GM12878 (cell line): ENCODE measurements around the gene SPIRE2. TPM values are rescaled to one million over a fixed set of nuclear protein-coding genes. Genes with fewer than 3 reads are reported as not detected.

ENCODE experiments used
- ATAC-seq: fragments of 200-7000 bp; cut with Tn5 transposase; 3 replicates; pipeline ENCODE4 v1.9.1; 2020; ENCODE audit warnings: mild to moderate bottlenecking, moderate library complexity
- BruUV-seq: library from RNA; stranded (reverse); fragments of 400-500 nt; replicated peaks from 2 replicates; lab custom pipeline; 2021; lab: Mats Ljungman, UMichigan
- CTCF ChIA-PET: fragments of 300-600 bp; sonication (Branson Sonifier 250); formaldehyde crosslinking; extraction: SDS; loops from one replicate; lab custom pipeline; 2021; ENCODE audit warnings: inconsistent platforms; lab: Yijun Ruan, JAX
- POLR2A ChIA-PET: fragments of 350-600 bp; formaldehyde crosslinking; extraction: SDS; loops from one replicate; lab custom pipeline; 2021; ENCODE audit warnings: inconsistent platforms; lab: Charles Lee
- RAD21 ChIA-PET: fragments of 300-600 bp; sonication (Branson Sonifier 250); formaldehyde crosslinking; loops from one replicate; lab custom pipeline; 2023; ENCODE audit warnings: antibody characterized with exemption; ENCODE audit not compliant: unreplicated experiment; lab: Charles Lee
- SMC1A ChIA-PET: fragments of 300-600 bp; sonication (Branson Sonifier 250); formaldehyde crosslinking; loops from one replicate; lab custom pipeline; 2023; ENCODE audit not compliant: unreplicated experiment, uncharacterized antibody; lab: Charles Lee
- DNase-seq: peaks from one replicate; pipeline ENCODE4 v3.0.0-alpha.2; 2011; ENCODE audit warnings: low read depth, low spot score
- FAIRE-seq: peaks from 3 replicates; lab custom pipeline; 2011; peaks lifted over from hg19 to GRCh38; lab: Jason Lieb, UNC
- H2AFZ ChIP-seq: 2 replicates; pipeline ENCODE4 v1.6.0; 2011; ENCODE audit warnings: low read depth, low read length, control low read depth; ENCODE audit not compliant: control insufficient read depth
- H3K27ac ChIP-seq: 2 replicates; pipeline ENCODE4 v1.5.1; 2011; ENCODE audit warnings: control low read depth; ENCODE audit not compliant: control insufficient read depth, insufficient read depth
- H3K27me3 ChIP-seq, 2 experiments: replicated peaks in 1 of 2; 2 replicates each; pipeline versions ENCODE4 v1.6.0 to v1.6.1; 2011; ENCODE audit warnings: low read length in 1 of 2; ENCODE audit not compliant: control insufficient read depth in 2 of 2, insufficient read depth in 2 of 2
- H3K36me3 ChIP-seq, 2 experiments: 2 replicates each; pipeline ENCODE4 v1.5.1; 2011; ENCODE audit warnings: low read length in 1 of 2; ENCODE audit not compliant: control insufficient read depth in 2 of 2, insufficient read depth in 2 of 2
- H3K4me1 ChIP-seq: 2 replicates; pipeline ENCODE4 v1.6.1; 2011; ENCODE audit warnings: mild to moderate bottlenecking, low read length, moderate library complexity, mixed read lengths; ENCODE audit not compliant: control insufficient read depth, insufficient read depth
- H3K4me2 ChIP-seq: 2 replicates; pipeline ENCODE4 v1.6.0; 2011; ENCODE audit warnings: control low read depth; ENCODE audit not compliant: control insufficient read depth, insufficient read depth
- H3K4me3 ChIP-seq: fragments of 200-600 bp; sonication (generic); 2 replicates; pipeline ENCODE4 v1.5.1; 2016
- H3K79me2 ChIP-seq: 2 replicates; pipeline ENCODE4 v1.6.0; 2011; ENCODE audit warnings: low read length; ENCODE audit not compliant: control insufficient read depth, insufficient read depth
- H3K9ac ChIP-seq: 2 replicates; pipeline ENCODE4 v1.8.0; 2011; ENCODE audit warnings: low read length, control low read depth, mixed read lengths; ENCODE audit not compliant: control insufficient read depth, insufficient read depth
- H3K9me3 ChIP-seq: replicated peaks from 3 replicates; pipeline ENCODE4 v1.5.1; 2011; ENCODE audit warnings: mild to moderate bottlenecking, low read length; ENCODE audit not compliant: control insufficient read depth, insufficient read depth
- H4K20me1 ChIP-seq: 2 replicates; pipeline ENCODE4 v1.6.0; 2011; ENCODE audit not compliant: control insufficient read depth, insufficient read depth
- ATF7 ChIP-seq: fragments of 450-650 bp; IDR thresholded peaks from 2 replicates; pipeline ENCODE4 v1.6.1; 2016; ENCODE audit warnings: low read depth, mild to moderate bottlenecking
- BCL11A ChIP-seq: IDR thresholded peaks from 2 replicates; pipeline ENCODE4 v1.6.1; 2011; ENCODE audit warnings: low read depth, low read length
- BHLHE40 ChIP-seq, 2 experiments: fragments of 450-650 bp in 1 of 2; IDR thresholded peaks; 2 replicates each; pipeline ENCODE4 v1.6.1; 2011 to 2017; ENCODE audit warnings: low read depth in 2 of 2, borderline replicate concordance in 1 of 2, improper control_type of control experiment in 1 of 2, low read length in 1 of 2, mild to moderate bottlenecking in 1 of 2
- CBFB ChIP-seq: IDR thresholded peaks from 2 replicates; pipeline ENCODE4 v1.6.1; 2016; ENCODE audit warnings: antibody characterized with exemption, low read depth
- CREB1 ChIP-seq: IDR thresholded peaks from 2 replicates; pipeline ENCODE4 v1.6.1; 2012; ENCODE audit warnings: low read depth, mild to moderate bottlenecking, inconsistent platforms
- CREM ChIP-seq: IDR thresholded peaks from 2 replicates; pipeline ENCODE4 v1.6.1; 2014; ENCODE audit warnings: antibody characterized with exemption, low read depth
- DPF2 ChIP-seq: fragments of 450-650 bp; IDR thresholded peaks from 2 replicates; pipeline ENCODE4 v1.6.1; 2017; ENCODE audit warnings: mild to moderate bottlenecking
- EP300 ChIP-seq, 2 experiments: fragments of 150-350 bp in 1 of 2; IDR thresholded peaks; 2 replicates each; pipeline ENCODE4 v1.6.1; 2011 to 2012; ENCODE audit warnings: low read depth in 2 of 2, low read length in 2 of 2, borderline replicate concordance in 1 of 2, improper control_type of control experiment in 1 of 2, inconsistent platforms in 1 of 2; ENCODE audit not compliant: control insufficient read depth in 1 of 2
- HDGF ChIP-seq: fragments of 450-650 bp; IDR thresholded peaks from 2 replicates; pipeline ENCODE4 v1.6.1; 2016; ENCODE audit warnings: antibody characterized with exemption
- LARP7 ChIP-seq: fragments of 450-650 bp; IDR thresholded peaks from 2 replicates; pipeline ENCODE4 v1.6.1; 2017; ENCODE audit warnings: mild to moderate bottlenecking
- MTA2 ChIP-seq: fragments of 450-650 bp; IDR thresholded peaks from 2 replicates; pipeline ENCODE4 v1.6.1; 2016; ENCODE audit warnings: low read depth, mild to moderate bottlenecking, moderate library complexity
- NBN ChIP-seq: fragments of 450-650 bp; IDR thresholded peaks from 2 replicates; pipeline ENCODE4 v1.6.1; 2016
- PAX5 ChIP-seq: IDR thresholded peaks from 2 replicates; pipeline ENCODE4 v1.6.1; 2011; ENCODE audit warnings: low read depth, low read length, borderline replicate concordance
- POU2F2 ChIP-seq: IDR thresholded peaks from 3 replicates; pipeline ENCODE4 v1.6.1; 2011; ENCODE audit warnings: low read depth, mild to moderate bottlenecking, low read length, borderline replicate concordance
- RUNX3 ChIP-seq: IDR thresholded peaks from 2 replicates; pipeline ENCODE4 v1.6.1; 2012; ENCODE audit warnings: low read length, inconsistent platforms
- SIN3A ChIP-seq: IDR thresholded peaks from 2 replicates; pipeline ENCODE4 v1.6.1; 2012; ENCODE audit warnings: low read depth, low read length, improper control_type of control experiment
- TCF12 ChIP-seq: IDR thresholded peaks from 2 replicates; pipeline ENCODE4 v1.6.1; 2011; ENCODE audit warnings: low read depth, mild to moderate bottlenecking, low read length
- YBX1 ChIP-seq: fragments of 450-650 bp; IDR thresholded peaks from 2 replicates; pipeline ENCODE4 v1.6.1; 2016; ENCODE audit warnings: antibody characterized with exemption
- WGBS: methylation state at CpG from one replicate; pipeline ENCODE4 v1.1.6; 2016; ENCODE audit warnings: low lambda C conversion rate; ENCODE audit not compliant: insufficient replicate concordance, insufficient coverage; ENCODE audit errors: missing lambda C conversion rate; 5-methylcytosine and 5-hydroxymethylcytosine counted together
- in situ Hi-C: fragments of 300-500 bp; cut with MboI; formaldehyde crosslinking; loops from 9 replicates; pipeline ENCODE4 v1.14.3; 2018; ENCODE audit warnings: mixed read lengths
- intact Hi-C: fragments of 100-400 bp; cut with micrococcal nuclease; formaldehyde crosslinking; loops from one replicate; pipeline ENCODE4 v1.14.2; 2022; ENCODE audit not compliant: unreplicated experiment
- polyA plus RNA-seq, 11 experiments: library from polyadenylated mRNA; depleted of rRNA in 4 of 11; unstranded in 6 of 11; stranded (reverse) in 5 of 11; fragments of >200 nt; fragmentation: Nextera tagmentation in 4 of 11; fragmentation: Illumina TruSeq in 1 of 11; extraction: Ambion mirVana in 4 of 11; extraction: Trizol in 1 of 11; gene quantifications; 1 replicate in 1 of 11; 2 replicates in 10 of 11; pipeline versions ENCODE4 v1.2.1 to v1.2.3, GENCODE V29; 2011 to 2016; ENCODE audit warnings: inconsistent platforms in 2 of 11, missing spikeins in 2 of 11, low read depth in 1 of 11
- total RNA-seq, 4 experiments: library from RNA; depleted of rRNA in 3 of 4; stranded (reverse); fragments of >200 nt in 3 of 4; fragmentation: Illumina TruSeq in 1 of 4; extraction: Trizol in 1 of 4; gene quantifications; 2 replicates each; pipeline versions ENCODE4 v1.2.1 to v1.2.3, GENCODE V29; 2013 to 2021
- TF ChIP-seq, protein P1 (sequence below): fragments of 150-350 bp; IDR thresholded peaks from 2 replicates; pipeline ENCODE4 v1.6.1; 2016; ENCODE audit warnings: low read depth, low read length
- TF ChIP-seq, protein P2 (sequence below): fragments of 450-650 bp; IDR thresholded peaks from 2 replicates; pipeline ENCODE4 v1.6.1; 2016; ENCODE audit warnings: mild to moderate bottlenecking

The SPIRE2 gene
- total and polyA plus RNA-seq, 10 of the 15 experiments (the other 5 are each of a cell fraction or from before 2014, with no cell fraction given) = 0.03 to 0.64 (median 0.27) TPM; not detected in 1

DNA sequence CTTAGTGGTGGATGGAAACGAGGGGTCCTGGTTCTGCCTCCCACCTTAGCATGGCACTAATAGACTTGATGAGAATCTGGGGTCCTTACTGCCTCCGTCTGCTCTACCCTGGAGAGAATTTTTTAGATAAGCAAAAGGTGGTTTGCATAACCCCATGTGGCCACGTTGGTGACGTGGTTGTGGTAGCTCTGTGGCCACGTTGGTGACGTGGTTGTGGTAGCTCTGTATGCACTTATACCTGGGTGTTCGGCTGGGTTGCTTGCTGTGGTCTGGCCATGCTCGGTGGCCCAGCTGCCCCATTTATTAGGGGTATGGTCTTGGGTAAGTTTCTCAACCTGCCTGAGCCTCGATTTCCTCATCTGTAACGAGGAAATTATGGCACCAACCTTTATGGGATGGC lies 13.0 kb downstream of the SPIRE2 start:
- TF ChIP-seq POU2F2 (peak; percentile 93; the same call in 2 of the 3 replicates), CREB1 (peak; percentile 70), NBN (no peak), YBX1 (no peak), RUNX3 (peak; percentile 76), PAX5 (peak; percentile 85), ATF7 (0 out of 2 replicates have a peak, but pooled peaks have one; percentile 12), SIN3A (no peak), CBFB (peak; percentile 52; the same call in 1 of the 2 replicates), TCF12 (peak; percentile 48; the same call in 1 of the 2 replicates), BCL11A (peak; percentile 46; the same call in 1 of the 2 replicates), DPF2 (peak; percentile 72), MTA2 (peak; percentile 61), BHLHE40 (IDR thresholded peaks at IDR 0.05; ENCODE audit: borderline replicate concordance in 1 of 2, low read depth in 2 of 2, low read length in 1 of 2) (peak in 1 of 2 experiments; percentile 37; a peak in 1 of 4 replicates), HDGF (no peak), EP300 (IDR thresholded peaks at IDR 0.05; ENCODE audit: borderline replicate concordance in 1 of 2, control insufficient read depth in 1 of 2, low read depth in 2 of 2, low read length in 2 of 2) (peak; percentile 16 to 36; a peak in 2 of 4 replicates), LARP7 (no peak), CREM (peak; percentile 67)
- TF ChIP-seq, protein P1, sequence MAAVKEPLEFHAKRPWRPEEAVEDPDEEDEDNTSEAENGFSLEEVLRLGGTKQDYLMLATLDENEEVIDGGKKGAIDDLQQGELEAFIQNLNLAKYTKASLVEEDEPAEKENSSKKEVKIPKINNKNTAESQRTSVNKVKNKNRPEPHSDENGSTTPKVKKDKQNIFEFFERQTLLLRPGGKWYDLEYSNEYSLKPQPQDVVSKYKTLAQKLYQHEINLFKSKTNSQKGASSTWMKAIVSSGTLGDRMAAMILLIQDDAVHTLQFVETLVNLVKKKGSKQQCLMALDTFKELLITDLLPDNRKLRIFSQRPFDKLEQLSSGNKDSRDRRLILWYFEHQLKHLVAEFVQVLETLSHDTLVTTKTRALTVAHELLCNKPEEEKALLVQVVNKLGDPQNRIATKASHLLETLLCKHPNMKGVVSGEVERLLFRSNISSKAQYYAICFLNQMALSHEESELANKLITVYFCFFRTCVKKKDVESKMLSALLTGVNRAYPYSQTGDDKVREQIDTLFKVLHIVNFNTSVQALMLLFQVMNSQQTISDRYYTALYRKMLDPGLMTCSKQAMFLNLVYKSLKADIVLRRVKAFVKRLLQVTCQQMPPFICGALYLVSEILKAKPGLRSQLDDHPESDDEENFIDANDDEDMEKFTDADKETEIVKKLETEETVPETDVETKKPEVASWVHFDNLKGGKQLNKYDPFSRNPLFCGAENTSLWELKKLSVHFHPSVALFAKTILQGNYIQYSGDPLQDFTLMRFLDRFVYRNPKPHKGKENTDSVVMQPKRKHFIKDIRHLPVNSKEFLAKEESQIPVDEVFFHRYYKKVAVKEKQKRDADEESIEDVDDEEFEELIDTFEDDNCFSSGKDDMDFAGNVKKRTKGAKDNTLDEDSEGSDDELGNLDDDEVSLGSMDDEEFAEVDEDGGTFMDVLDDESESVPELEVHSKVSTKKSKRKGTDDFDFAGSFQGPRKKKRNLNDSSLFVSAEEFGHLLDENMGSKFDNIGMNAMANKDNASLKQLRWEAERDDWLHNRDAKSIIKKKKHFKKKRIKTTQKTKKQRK = no peak
- TF ChIP-seq, protein P2, sequence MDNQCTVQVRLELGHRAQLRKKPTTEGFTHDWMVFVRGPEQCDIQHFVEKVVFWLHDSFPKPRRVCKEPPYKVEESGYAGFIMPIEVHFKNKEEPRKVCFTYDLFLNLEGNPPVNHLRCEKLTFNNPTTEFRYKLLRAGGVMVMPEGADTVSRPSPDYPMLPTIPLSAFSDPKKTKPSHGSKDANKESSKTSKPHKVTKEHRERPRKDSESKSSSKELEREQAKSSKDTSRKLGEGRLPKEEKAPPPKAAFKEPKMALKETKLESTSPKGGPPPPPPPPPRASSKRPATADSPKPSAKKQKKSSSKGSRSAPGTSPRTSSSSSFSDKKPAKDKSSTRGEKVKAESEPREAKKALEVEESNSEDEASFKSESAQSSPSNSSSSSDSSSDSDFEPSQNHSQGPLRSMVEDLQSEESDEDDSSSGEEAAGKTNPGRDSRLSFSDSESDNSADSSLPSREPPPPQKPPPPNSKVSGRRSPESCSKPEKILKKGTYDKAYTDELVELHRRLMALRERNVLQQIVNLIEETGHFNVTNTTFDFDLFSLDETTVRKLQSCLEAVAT = peak; percentile 82
- TF ChIP-seq, all 136 proteins: peak for 14
- H3K4me2 ChIP-seq = no peak overlapping the region
- RAD21 ChIA-PET = interaction anchor here (1.1 kb wide), 1 partner anchor 22 kb away, joined by 3 read pairs; no protein-coding TSS in a partner anchor
- no peak overlapping the region for H3K27ac ChIP-seq
- ATAC-seq = peak; percentile 81
- no peaks in the 10 kb centered on the region for H3K79me2 ChIP-seq
- no peak overlapping the region for H3K9ac ChIP-seq
- H3K9me3 ChIP-seq = no peaks in the 10 kb centered on the region
- no peaks in the 10 kb centered on the region for H3K27me3 ChIP-seq
- WGBS = 0% methylated on average over 10 of the region's 10 CpGs
- POLR2A ChIA-PET = no interaction called here
- intact Hi-C loops = no loop called here
- no TSS peak for BruUV-seq
- no peak for DNase-seq
- peak; percentile 85 for FAIRE-seq
- H2AFZ ChIP-seq = no peak overlapping the region
- no peaks in the 10 kb centered on the region for H3K36me3 ChIP-seq
- no peaks in the 10 kb centered on the region for H4K20me1 ChIP-seq
- CTCF ChIA-PET = interaction anchor here (1.1 kb wide), 1 partner anchor 19 kb away, joined by 3 read pairs; no protein-coding TSS in a partner anchor
- H3K4me3 ChIP-seq = no peak overlapping the region
- in situ Hi-C loops = no loop called here
- SMC1A ChIA-PET = interaction anchor here (0.7 kb wide), 1 partner anchor 37 kb away, joined by 3 read pairs; no protein-coding TSS in a partner anchor
- peaks cover 3% of the 10 kb centered on the region for H3K4me1 ChIP-seq
